Right lobe of liver (tissue), 6 donors: ENCODE data around the gene SMOC1. TPM values are rescaled to one million over a fixed set of nuclear protein-coding genes. Genes with fewer than 3 reads are reported as not detected.

Experiments
- ATAC-seq, 4 donors: fragments of 200-7000 bp; cut with Tn5 transposase; one replicate each; pipeline ENCODE4 v1.9.1; 2020; ENCODE audit warnings: mild to moderate bottlenecking in 4 of 4, moderate library complexity in 4 of 4
- DNase-seq, 3 donors: peaks; one replicate each; pipeline ENCODE4 v3.0.0-alpha.2; 2020
- H3K27ac ChIP-seq, 3 donors: fragments of 200-600 bp; one replicate each; pipeline ENCODE4 v1.8.0; 2022
- H3K27me3 ChIP-seq, 2 donors: fragments of 200-600 bp; one replicate each; pipeline ENCODE4 v1.8.0; 2022
- H3K36me3 ChIP-seq, 4 donors: fragments of 200-600 bp; sonication (generic) in 1 of 4; one replicate each; pipeline versions ENCODE4 v1.5.1 to v1.8.0; 2017 to 2022; ENCODE audit warnings: control low read depth in 1 of 4
- H3K4me1 ChIP-seq, 4 donors: fragments of 200-600 bp; sonication (generic) in 1 of 4; one replicate each; pipeline versions ENCODE4 v1.5.1 to v1.8.0; 2017 to 2022; ENCODE audit warnings: control low read depth in 1 of 4
- H3K4me3 ChIP-seq, 3 donors: fragments of 200-600 bp; one replicate each; pipeline ENCODE4 v1.8.0; 2022
- H3K9me3 ChIP-seq, 4 donors: fragments of 200-600 bp; sonication (generic) in 1 of 4; one replicate each; pipeline versions ENCODE4 v1.5.1 to v1.8.0; 2017 to 2022; ENCODE audit warnings: control low read depth in 1 of 4
- CTCF ChIP-seq, 4 donors: fragments of 200-600 bp in 3 of 4; fragments of 450-650 bp in 1 of 4; IDR thresholded peaks; one replicate each; pipeline versions ENCODE4 v1.5.1 to v1.8.0; 2016 to 2022; ENCODE audit warnings: antibody characterized with exemption in 4 of 4, mild to moderate bottlenecking in 2 of 4
- POLR2A ChIP-seq: fragments of 450-650 bp; IDR thresholded peaks from one replicate; pipeline ENCODE4 v1.6.1; 2017; ENCODE audit warnings: antibody characterized with exemption, mild to moderate bottlenecking
- WGBS: methylation state at CpG from one replicate; pipeline ENCODE4 v1.1.6; 2018; ENCODE audit warnings: low coverage, low lambda C conversion rate; ENCODE audit not compliant: insufficient coverage; ENCODE audit errors: missing lambda C conversion rate; 5-methylcytosine and 5-hydroxymethylcytosine counted together
- intact Hi-C, 2 donors: fragments of 100-400 bp; cut with DNase I; formaldehyde crosslinking; loops; one replicate each; pipeline versions ENCODE4 v1.11.2 to v1.14.1; 2022
- total RNA-seq, 6 experiments: library from RNA; depleted of rRNA in 2 of 6; stranded (reverse); fragments of >200 nt in 2 of 6; fragmentation: NEBNext Ultra II Directional in 3 of 6; extraction: Animal tissue kit (Norgen Biotek cat#: 25700) in 3 of 6; gene quantifications; one replicate each; pipeline versions ENCODE4 v1.1.0 to v1.2.4, GENCODE V29; 2016 to 2023
- donor health status: DM: no; HTN: yes; CAD: no.
- donor health status: DM: no; HTN: no; CAD: no.
- donor health status: DM: no; HTN: no; CAD: no.
- donor health status: DM: no; HTN: yes; CAD: no.
- donor health status: DM: no; HTN: yes; CAD: no.

The SMOC1 gene
- total RNA-seq, 6 experiments from 2014 or later, result 22.3 to 88.5 (median 45.4) TPM

- no peak for ATAC-seq
- TF ChIP-seq POLR2A (no peak), CTCF (IDR thresholded peaks at IDR 0.05) (no peak)
- H3K27ac ChIP-seq, result no peak overlapping the region
- WGBS, result 64% methylated on average over 1 of the region's 1 CpG
- intact Hi-C loops, result no loop called here
- no peak for DNase-seq
- no peak overlapping the region for H3K4me3 ChIP-seq
- H3K4me1 ChIP-seq, result peaks cover 0 to 38% (median 8%) of the 10 kb centered on the region in 4 donors
- H3K36me3 ChIP-seq, result peaks cover 0 to 3% (median 0%) of the 10 kb centered on the region in 4 donors
- H3K9me3 ChIP-seq, result no peaks in the 10 kb centered on the region
- no peaks in the 10 kb centered on the region for H3K27me3 ChIP-seq
These were observed 117.0 kb downstream of the SMOC1 start for GRCh38 chr14:69996216-69996615.

GRCh38 chr14:69997849-69998248 is 118.6 kb downstream of the SMOC1 start:
- H3K4me1 ChIP-seq, result peaks cover 0 to 45% (median 15%) of the 10 kb centered on the region in 4 donors
- no peaks in the 10 kb centered on the region for H3K9me3 ChIP-seq
- DNase-seq, result peak in 1 of 3 donors; percentile 76
- no peak overlapping the region for H3K4me3 ChIP-seq
- peaks cover 0 to 3% (median 0%) of the 10 kb centered on the region in 4 donors for H3K36me3 ChIP-seq
- peak; percentile 85 to 91 (median 88) for ATAC-seq
- no peaks in the 10 kb centered on the region for H3K27me3 ChIP-seq
- TF ChIP-seq POLR2A (no peak), CTCF (IDR thresholded peaks at IDR 0.05) (no peak)
- intact Hi-C loops, result no loop called here
- WGBS, result 14% methylated on average over 5 of the region's 5 CpGs
- peak overlapping the region in 2 of 3 donors; percentile 56 to 80 for H3K27ac ChIP-seq

- DNase-seq (peak in 1 of 3 donors; percentile 79), ATAC-seq (peak in 3 of 4 donors; percentile 41 to 63 (median 52))
- H3K9me3 ChIP-seq, result no peaks in the 10 kb centered on the region
- H3K36me3 ChIP-seq, result peaks cover 0 to 3% (median 0%) of the 10 kb centered on the region in 4 donors
- intact Hi-C loops, result no loop called here
- WGBS, result 47% methylated on average over 10 of the region's 10 CpGs
- peak overlapping the region in 1 of 3 donors; percentile 78 for H3K27ac ChIP-seq
- TF ChIP-seq POLR2A, result no peak
- TF ChIP-seq CTCF (IDR thresholded peaks at IDR 0.05), result no peak
- H3K4me1 ChIP-seq, result peaks cover 0 to 45% (median 15%) of the 10 kb centered on the region in 4 donors
- H3K27me3 ChIP-seq, result no peaks in the 10 kb centered on the region
- no peak overlapping the region for H3K4me3 ChIP-seq
These were observed 120.1 kb downstream of the SMOC1 start for GRCh38 chr14:69999261-69999674.

- intact Hi-C loops, result no loop called here
- H3K4me1 ChIP-seq, result peaks cover 0 to 56% (median 21%) of the 10 kb centered on the region in 4 donors
These were observed 121.4 kb downstream of the SMOC1 start for GRCh38 chr14:70000601-70001000.

More at GRCh38 chr14:70000601-70001000, 121.4 kb downstream of the SMOC1 start:
- Histone ChIP-seq H3K9me3 (no peaks in the 10 kb centered on the region), H3K4me3 (no peak overlapping the region), H3K27ac (peak overlapping the region in 1 of 3 donors; percentile 7), H3K27me3 (no peaks in the 10 kb centered on the region), H3K36me3 (no peaks in the 10 kb centered on the region)
- DNase-seq (no peak), ATAC-seq (no peak)
- WGBS, result 93% methylated on average over 3 of the region's 7 CpGs
- TF ChIP-seq CTCF (IDR thresholded peaks at IDR 0.05) (no peak), POLR2A (no peak)
